NCI-H2107 treated with DMSO at 0.1 percent for 48 hours (cell line): ENCODE data around the gene COX4I1.
"Not testable (repeated sequence)": the region's sequence is repeated elsewhere in the genome, so short reads cannot be mapped to it uniquely, and the experiment has no call there.

Source experiments
- DNase-seq: peaks from one replicate; lab custom pipeline; 2025; ENCODE audit not compliant: unreplicated experiment; lab: John Stamatoyannopoulos, UW

COX4I1 gene

DNA sequence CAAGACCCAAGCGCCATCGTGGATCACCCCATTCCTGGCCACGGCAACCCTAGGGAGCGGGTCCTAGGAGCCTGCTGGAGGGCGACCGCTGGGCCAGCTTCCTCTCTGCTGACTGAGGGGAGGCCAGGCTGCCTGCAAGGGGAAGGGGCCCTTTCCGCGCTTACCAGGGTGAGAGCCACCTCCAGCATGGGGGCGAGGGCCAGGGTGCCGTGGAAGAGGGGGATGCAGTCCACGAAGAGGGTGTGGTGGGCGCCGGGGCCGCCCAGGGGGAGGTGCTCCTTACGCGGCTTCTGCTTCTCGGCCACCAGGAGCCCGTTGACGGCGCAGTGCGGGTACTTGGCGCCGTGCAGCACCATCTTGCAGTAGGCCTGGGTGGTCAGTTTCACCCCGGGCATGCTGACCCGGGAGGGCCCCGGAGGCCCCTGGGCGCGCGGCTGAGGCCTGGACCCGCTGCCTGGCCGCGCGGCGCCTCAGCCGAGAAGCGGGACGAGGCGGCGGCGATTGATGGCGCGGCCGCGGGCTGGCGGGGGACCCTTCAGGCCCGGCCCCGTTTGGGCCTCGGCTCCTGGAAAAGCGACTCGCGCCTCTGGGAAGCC is 496 bp upstream of the COX4I1 start:
- no peak for DNase-seq

DNA sequence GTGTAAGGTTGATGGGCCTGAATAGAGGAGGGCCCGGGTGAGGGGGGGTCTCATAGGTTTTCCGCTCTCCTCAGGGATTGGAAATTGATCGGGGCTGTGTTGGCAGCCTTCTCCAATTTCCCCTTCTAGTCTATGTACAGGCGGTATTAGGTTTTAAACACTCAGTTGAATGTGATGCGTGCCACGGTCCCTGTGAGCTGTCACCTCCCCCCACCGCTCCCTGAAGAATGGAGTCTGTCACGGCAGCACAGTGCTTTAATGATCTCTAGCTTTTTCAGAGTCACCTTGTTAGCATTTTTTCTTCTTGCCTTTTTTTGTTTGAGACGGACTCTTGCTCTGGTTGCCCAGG is 800 bp downstream of the COX4I1 start:
- no peak for DNase-seq

DNA sequence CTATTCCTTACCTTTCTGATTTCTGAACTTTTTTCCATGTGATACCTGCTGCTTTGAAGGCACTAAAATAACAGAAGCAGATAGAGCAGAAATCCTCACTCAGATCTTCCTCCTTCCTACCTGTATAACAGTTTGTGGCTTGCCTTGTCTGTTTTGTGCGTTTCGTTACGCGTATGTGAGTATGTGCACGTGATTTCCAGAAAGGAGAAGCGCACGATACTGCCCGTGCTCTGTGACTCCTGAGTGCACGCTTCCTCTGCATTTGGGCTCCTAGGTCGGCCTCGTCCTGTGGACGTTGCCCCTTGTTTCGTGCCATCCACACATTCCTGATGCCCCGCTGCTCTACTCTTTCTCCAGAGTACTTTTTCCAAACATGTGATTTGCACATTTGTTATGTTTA is 4.1 kb downstream of the COX4I1 start:
- DNase-seq: no peak

DNA sequence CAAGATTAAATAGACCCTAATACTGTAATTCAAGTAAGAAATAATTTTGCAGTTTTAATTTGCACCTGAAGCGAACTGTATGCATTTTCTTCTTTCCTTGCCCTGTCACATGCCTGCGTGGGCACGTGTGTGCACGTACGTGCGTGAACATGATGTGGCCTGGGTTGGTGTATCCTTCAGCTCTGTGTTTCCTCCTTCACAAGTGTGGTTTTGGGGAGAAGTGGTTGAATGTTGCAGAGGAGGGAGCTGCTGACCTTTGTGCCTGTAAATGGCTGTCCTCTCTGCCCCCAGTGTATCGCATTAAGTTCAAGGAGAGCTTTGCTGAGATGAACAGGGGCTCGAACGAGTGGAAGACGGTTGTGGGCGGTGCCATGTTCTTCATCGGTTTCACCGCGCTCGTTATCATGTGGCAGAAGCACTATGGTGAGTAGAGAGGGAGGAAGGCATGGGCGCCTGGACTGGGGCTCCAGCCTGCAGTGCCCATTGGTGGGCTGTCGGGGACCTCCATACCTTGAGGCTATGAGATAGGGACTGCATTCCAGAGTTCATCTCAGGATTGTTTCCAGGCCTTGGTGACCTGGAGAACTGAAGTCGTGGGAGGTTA is 6.0 kb downstream of the COX4I1 start:
- DNase-seq: no peak

DNA sequence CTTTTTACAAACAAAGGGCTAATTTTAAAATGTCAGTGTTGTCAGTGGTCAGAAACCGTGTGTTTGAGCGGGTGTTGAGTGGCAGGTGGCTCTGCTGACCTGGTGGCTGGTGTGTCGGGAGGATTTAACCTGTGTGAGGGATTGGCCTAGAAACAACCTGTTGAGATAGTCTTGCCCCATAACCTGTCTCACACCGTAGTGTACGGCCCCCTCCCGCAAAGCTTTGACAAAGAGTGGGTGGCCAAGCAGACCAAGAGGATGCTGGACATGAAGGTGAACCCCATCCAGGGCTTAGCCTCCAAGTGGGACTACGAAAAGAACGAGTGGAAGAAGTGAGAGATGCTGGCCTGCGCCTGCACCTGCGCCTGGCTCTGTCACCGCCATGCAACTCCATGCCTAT is 7.0 kb downstream of the COX4I1 start:
- no peak for DNase-seq

DNA sequence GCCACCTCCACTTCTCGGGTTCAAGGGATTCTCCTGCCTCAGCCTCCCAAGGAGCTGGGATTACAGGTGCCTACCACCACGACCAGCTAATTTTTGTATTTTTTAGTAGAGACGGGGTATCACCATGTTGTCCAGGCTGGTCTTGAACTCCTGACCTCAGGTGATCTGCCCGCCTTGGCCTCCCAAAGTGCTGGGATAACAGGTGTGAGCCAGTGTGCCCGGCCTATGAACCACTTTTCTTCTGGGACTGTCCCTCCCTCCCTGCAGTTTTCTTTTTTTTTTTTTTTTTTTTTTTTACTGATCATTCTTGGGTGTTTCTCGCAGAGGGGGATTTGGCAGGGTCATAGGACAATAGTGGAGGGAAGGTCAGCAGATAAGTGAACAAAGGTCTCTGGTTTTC is 7.8 kb downstream of the COX4I1 start:
- not testable (repeated sequence) for DNase-seq

DNA sequence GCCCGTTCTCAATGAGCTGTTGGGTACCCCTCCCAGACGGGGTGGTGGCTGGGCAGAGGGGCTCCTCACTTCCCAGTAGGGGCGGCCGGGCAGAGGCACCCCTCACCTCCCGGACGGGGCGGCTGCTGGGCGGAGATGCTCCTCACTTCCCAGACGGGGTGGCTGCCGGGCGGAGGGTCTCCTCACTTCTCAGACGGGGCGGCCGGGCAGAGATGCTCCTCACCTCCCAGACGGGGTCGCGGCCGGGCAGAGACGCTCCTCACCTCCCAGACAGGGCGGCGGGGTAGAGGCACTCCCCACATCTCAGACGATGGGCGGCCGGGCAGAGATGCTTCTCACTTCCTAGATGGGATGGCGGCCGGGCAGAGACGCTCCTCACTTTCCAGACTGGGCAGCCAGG is 8.6 kb downstream of the COX4I1 start:
- not testable (repeated sequence) for DNase-seq

DNA sequence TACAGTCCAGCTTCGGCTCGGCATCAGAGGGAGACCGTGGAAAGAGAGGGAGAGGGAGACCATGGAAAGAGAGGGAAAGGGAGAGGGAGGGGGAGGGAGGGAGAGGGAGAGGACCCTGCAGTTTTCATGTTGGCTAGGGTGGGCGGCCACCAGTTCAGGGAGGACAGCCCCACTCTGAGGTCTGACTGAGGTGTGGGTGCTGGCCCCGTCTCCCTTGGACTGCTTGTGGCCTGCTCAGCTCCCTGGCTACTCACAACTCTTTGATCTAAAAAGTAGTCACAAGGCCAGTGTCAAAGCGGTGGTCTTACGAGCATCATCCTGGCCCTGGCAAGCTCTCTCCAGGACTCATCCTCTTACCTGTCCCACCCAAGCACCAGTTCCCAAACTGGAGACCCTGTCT is 9.4 kb downstream of the COX4I1 start:
- DNase-seq: no peak

DNA sequence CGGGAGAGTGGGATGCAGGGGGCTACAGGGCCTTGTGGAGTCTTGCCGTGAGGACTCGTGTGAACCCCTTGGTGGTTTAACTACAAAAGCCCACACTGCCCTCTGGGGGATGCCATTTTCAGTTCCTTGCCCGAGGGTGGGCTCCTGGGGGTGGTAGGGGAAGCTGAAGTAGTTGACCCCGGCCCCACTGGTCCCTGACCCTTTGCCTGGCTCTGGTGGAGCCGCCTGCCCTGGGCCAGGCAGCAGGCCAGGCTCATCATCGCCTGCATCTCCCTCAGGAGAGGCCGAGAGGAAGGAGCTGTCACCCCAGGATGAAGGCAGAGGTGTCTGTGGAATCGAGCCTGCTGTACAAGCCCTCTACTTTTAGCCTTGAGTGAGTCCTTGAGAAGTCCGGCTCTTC is 10.2 kb downstream of the COX4I1 start:
- no peak for DNase-seq

DNA sequence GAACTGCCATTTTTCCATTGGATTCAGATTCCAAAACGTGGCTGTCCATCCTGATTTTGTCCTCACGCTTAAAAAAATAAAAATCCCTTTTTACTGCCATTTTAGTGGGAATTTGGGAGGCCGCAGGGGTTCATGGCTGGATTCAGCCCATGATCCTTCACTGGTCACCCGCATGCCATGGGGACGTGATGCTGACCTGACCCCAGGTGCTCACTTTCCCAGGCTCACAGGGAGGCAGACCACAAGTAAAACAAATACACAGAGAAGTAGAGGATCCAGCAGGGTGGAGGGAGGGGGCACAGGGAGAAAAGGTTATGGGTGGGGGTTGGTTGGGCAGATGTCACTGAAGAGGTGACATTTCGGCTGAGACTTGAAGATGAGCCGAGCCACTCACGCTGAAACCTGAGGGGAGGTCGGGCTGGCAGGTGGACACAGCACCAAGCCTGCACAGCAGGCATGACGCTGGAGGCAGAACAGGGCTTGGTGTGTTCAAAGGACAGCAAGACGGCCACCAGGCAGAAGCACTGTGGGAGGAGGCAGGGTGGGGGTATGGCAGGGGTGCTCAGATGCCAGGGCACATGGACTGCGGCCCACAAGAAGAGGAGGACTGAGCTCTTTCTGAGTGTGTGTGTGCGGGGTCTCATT is 10.7 kb downstream of the COX4I1 start:
- no peak for DNase-seq

DNA sequence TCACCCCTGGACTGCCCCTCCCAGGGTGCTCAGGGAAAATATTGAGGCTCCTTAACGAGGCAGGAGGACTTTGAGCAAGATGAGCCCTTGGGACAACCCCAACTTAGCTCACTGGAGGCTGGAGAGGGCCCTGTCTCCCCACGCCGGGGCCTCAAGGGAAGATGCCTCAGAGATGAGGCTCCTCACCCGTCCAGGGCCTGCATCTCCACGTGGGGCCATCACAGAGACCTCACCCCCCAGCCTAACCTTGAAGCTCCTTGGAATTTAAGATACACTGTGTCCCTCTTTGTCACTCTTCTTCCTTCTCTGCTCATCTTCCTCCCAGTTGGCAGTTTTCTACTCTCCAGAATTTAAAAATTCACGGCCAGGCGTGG is 11.2 kb downstream of the COX4I1 start:
- no peak for DNase-seq

DNA sequence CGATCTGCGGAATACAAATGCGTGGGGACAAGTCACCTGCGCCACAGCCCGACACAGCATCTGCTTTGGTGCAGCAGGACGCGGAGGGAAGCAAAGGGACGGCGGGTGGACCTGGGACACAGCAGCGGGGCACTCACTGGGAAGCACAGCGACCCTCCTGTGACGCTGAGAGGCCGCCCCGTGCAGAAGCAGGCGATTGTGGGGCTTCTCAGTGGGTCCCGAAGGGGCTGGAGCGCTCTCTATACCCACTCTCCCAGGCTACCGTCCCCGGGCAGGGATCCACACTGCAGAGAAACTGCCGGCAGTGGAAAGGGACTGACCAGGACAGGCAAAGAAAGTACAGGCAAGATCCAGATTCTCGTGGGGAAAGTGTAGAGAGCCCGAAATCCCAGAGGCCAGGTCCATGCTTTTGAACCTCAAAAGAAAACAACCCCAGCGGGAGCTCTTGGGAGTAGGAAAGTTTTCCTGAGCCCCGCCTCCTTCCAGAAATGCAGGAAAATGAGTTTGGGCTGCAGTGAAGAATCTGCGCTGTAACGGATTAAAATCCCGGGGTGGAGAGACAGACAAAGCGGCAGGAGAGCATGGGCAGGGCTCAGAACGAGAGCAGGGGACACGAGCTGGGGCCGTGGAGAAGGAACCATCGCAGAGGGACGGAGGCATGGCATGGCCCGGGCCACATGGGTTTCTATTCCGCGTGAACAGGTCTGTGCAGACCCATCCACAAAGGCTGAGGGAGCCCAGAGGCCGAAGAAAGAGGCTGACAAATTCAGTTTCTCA is 12.7 kb downstream of the COX4I1 start:
- no peak for DNase-seq

DNA sequence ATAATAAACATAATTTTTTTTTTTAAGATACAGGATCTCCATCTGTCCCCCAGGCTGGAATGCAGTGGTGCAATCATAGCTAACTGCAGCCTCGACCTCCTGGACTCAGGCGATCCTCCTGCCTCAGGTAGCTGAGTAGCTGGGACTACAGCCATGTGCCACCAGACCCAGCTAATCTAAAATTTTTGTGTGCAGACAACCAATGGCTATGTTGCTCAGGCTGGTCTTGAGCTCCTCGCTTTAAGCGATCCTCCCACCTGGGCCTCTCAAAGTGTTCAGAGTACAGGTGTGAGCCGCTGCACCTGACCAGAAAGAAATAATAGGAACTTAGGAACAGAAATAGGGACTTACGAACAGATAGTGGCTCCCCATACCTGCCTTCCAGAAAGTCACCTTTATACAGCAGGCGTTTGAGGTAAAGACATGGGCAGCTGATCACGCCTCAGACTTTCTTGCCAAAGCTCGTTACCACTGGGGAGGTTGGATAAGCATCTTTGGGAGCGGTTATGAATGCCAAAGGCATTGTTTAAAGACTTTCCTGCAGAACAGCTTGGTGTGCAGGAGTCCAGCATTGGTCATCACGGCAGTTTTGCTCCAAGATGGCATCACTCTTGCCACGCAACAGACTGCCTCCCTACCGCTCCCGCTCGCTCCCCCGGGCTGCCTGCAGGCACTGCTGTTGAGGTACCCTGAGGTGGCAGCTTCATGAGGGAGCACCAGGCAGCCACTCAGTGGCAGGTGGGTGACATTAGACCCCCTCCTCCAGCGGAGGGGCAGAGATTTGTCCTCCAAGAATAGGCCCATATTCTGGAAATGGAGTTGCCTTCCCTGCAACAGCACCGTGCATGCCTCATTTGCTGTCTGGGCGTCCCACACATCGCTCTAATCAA is 13.6 kb downstream of the COX4I1 start:
- no peak for DNase-seq

DNA sequence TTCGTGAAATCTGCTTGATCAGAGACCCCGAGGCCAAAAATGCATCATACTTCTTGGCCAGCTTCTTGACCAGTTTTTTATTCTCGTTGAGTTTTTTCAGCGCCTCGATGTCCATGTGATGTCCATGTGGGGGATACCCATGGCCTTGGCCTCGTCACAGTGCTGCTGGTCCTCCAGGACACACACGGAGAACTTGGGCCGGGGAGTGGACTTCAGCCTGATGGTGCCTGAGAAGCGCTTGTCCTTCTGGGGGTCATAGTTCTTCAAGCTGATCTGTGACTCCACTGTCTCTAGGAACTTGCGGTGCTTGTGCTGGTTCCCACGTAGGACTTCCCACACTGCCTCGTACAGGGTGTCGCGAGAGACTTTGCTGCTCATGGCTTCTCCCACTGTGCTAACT is 16.7 kb downstream of the COX4I1 start:
- DNase-seq: no peak

DNA sequence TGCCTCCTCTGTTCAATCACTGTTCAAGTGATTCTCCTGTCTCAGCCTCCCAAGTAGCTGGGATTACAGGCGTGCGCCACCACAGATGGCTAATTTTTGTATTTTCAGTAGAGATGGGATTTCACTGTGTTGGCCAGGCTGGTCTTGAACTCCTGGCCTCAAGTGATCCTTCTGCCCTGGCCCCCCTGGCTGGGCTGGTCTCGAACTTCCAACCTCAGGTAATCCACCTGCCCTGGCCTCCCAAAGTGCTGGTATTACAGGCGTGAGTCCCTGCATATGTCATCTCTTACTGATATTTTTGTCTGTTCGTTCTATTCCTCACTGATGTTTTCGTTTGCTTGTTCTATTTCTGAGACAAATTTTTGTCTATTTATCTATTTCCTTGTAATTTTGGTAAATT is 17.7 kb downstream of the COX4I1 start:
- not testable (repeated sequence) for DNase-seq

DNA sequence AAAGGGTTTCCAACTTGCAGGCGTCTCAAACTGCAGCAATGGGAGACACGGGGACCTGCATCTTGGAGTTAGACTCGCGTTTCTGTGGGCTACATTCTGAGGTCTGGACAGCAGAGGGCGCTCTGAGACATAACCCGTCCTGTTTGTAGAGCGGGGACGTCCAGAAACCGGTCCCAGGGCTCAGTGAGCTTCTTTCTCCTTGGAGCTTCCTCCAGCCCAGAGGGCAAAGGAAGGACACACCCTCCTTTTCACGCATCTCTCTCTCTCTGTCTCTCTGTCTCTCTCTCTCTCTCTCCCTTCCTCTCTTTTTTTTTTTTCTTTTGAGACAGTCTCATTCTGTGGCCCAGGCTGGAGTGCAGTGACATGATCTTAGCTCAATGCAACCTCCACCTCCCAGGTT is 19.8 kb downstream of the COX4I1 start:
- peak; percentile 21 for DNase-seq

DNA sequence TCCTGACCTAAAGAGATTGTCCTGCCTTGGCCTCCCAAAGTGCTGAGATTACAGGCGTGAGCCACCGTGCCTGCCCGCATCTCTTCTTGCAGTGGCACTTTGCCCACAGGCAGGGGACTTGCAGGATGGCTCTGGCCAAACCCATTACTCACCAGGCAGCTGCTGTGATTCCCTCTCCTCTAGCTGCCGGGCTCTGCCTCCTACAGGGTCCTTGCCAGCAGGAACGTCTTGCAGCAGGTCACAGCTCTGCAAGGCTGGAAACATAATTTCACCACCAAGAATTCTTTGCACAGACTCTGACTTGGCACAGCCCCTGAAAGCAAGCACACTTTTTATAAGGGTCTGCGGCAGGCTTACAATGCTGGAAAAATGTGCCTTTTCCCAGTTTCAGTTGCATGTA is 20.3 kb downstream of the COX4I1 start:
- DNase-seq: no peak

DNA sequence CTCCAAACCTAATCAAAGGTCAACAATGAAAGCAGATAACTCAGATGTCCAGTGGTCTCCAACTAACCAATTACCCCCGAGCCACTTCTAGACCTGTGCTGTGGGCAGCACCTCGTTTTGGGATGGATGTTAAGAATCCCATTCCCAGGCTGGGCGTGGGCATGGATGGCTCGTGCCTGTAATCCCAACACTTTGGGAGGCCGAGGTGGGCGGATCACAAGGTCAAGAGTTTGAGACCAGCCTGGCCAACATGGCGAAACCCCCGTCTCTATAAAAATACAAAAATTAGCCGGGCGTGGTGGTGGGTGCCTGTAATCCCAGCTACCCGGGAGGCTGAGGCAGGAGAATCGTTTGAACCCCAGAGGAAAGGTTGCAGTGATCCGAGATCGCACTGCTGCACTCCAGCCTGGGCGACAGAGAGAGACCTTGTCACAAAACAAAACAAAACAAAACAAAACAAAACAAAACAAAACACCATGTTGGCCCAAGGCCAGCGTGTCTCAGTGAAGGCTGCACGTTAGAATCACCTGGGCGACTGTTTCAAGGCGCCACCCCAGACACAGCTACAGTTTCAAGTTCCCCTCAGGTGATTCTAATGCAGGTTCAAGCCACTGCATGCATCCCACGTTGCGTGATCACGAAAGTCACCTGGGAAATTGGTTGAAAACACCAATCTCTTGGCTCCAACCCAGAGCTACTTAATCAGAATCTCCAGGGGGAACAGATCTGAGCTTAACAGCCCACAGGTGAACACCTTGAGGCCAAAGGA is 21.3 kb downstream of the COX4I1 start:
- no peak for DNase-seq

DNA sequence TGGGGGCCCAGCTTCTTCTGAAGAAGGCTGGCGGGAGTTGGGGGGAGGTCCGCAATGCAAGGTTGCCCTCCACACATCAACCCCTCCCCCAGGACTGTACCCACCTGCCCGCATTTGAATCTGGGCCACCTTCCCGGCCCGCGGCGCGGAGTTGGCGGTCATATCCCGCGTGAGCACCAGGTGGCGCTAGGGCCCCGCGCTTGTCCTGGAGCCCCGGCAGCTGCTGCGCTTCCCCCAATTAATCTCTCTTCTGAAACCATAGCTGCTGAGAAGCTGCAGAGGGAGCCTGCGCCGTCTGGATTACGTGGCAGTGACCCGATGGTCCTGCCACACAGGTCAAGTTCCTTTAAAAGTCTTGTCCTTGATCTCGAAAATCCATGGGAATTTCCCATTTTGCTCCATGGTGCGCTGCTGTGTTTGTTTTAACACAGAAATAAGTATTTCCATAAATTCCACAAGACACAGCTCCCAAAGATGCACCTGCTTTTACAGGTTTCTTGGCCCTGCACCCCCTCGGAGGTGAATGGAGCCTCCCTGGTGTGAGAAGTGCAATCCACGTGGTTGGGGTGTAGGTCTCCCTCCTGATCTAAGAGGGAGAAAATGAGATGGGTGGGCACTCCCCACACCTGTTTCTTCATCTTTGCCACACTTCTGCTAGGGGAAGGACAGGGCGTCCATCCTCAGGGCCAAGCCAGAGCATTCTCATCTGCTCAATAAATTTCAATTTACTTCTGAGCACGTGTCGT is 22.1 kb downstream of the COX4I1 start:
- DNase-seq: peak; percentile 79

DNA sequence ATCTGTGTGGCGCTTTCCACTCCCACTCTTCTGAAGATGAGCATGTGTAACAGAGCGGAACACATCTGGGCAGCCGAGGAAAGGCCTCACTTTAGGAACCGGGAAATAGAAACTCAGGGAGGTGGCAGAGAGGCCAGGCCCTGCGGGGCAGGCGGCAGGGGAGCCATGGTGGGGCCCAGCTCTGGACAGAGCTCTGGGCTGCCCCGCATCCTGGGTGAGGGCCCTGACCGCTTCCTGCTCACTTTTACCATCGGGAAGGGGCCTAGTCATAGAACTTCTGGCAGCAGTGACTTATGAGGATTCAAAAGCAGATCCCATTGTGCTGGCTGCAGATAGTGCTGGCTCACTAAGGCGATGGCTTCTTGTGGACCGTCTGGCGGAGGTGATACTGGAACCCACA is 22.6 kb downstream of the COX4I1 start:
- no peak for DNase-seq
